Pancreas (tissue), 10 donors: Measurements from ENCODE around the gene SPECC1. TPM values are rescaled to one million over a fixed set of nuclear protein-coding genes. Genes with fewer than 3 reads are reported as not detected.

Source experiments
- ATAC-seq, 4 donors: fragments of 200-7000 bp; cut with Tn5 transposase; one replicate each; pipeline versions ENCODE4 v1.8.0 to v1.9.1; 2020; ENCODE audit warnings: mild to moderate bottlenecking in 4 of 4, moderate library complexity in 4 of 4
- DNase-seq, 6 donors: peaks; one replicate each; pipeline ENCODE4 v3.0.0-alpha.2; 2020
- FAIRE-seq: peaks from 2 replicates; lab custom pipeline; 2012; peaks lifted over from hg19 to GRCh38; lab: Jason Lieb, UNC
- H3K27ac ChIP-seq, 4 donors: fragments of 200-600 bp; sonication (generic); 1 replicate in 3 of 4; 2 replicates in 1 of 4; pipeline versions ENCODE4 v1.5.0 to v1.8.0; 2020
- H3K27me3 ChIP-seq, 4 donors: fragments of 200-600 bp; one replicate each; pipeline ENCODE4 v1.8.0; 2021
- H3K36me3 ChIP-seq, 3 donors: fragments of 200-600 bp; sonication (generic) in 1 of 3; one replicate each; pipeline versions ENCODE4 v1.5.0 to v1.8.0; 2020 to 2021
- H3K4me1 ChIP-seq, 3 donors: fragments of 200-600 bp; one replicate each; pipeline ENCODE4 v1.8.0; 2021
- H3K4me3 ChIP-seq, 4 donors: fragments of 200-600 bp; sonication (generic) in 2 of 4; one replicate each; pipeline versions ENCODE4 v1.5.0 to v1.8.0; 2020 to 2021
- H3K9me3 ChIP-seq, 4 donors: fragments of 200-600 bp; one replicate each; pipeline ENCODE4 v1.8.0; 2021
- CTCF ChIP-seq, 4 donors: fragments of 200-600 bp; sonication (generic) in 3 of 4; IDR thresholded peaks; one replicate each; pipeline versions ENCODE4 v1.5.0 to v1.8.0; 2021; ENCODE audit warnings: antibody characterized with exemption in 4 of 4
- WGBS, 2 donors: extraction: QIAGEN DNeasy Blood & Tissue Kit; methylation state at CpG; one replicate each; pipeline ENCODE4 v1.1.7; 2013; 5-methylcytosine and 5-hydroxymethylcytosine counted together
- intact Hi-C, 3 donors: fragments of 100-400 bp; cut with DNase I; formaldehyde crosslinking; loops; one replicate each; pipeline versions ENCODE4 v1.11.1 to v1.14.2; 2022
- polyA plus RNA-seq, 2 donors: library from polyadenylated mRNA; stranded (reverse); fragments of 200-250 nt; gene quantifications; one replicate each; pipeline ENCODE4 v1.2.3, GENCODE V29; 2013
- total RNA-seq, 6 donors: library from RNA; stranded (reverse); fragmentation: NEBNext Ultra II Directional in 4 of 6; extraction: Animal tissue kit (Norgen Biotek cat#: 25700) in 4 of 6; gene quantifications; one replicate each; pipeline versions ENCODE4 v1.2.1 to v1.2.4, GENCODE V29; 2021 to 2023
- donor health status: healthy with polysubstance abuse.
- donor health status: DM: no; HTN: no; CAD: no; lungs with moderate emphysema.
- donor health status: DM: no; HTN: no; CAD: no.
- donor health status: control.
- donor health status: control.
- donor health status: Bipolar disorder and iron deficiency.
- donor health status: DM: yes; HTN: yes; CAD: no.
- donor health status: DM: no; HTN: no; CAD: no.
- donor health status: DM: no; HTN: no; CAD: no.
- donor health status: DM: yes; HTN: yes; CAD: no.

Gene SPECC1
- total and polyA plus RNA-seq, 8 donors, result 5.6 to 22.2 (median 8.1) TPM

- 92 to 97% methylated on average over 3 of the region's 3 CpGs for WGBS, 2 donors
Observed at GRCh38 chr17:20299013-20299412, 289.9 kb downstream of the SPECC1 start.

GRCh38 chr17:20300436-20300934 is 291.3 kb downstream of the SPECC1 start:
- Histone ChIP-seq H3K36me3 (peaks cover 0 to 3% (median 0%) of the 10 kb centered on the region in 3 donors), H3K27ac (peak overlapping the region in 2 of 4 donors; percentile 5 to 37), H3K4me1 (no peaks in the 10 kb centered on the region), H3K27me3 (no peaks in the 10 kb centered on the region), H3K4me3 (no peak overlapping the region), H3K9me3 (no peaks in the 10 kb centered on the region)
- no peak for DNase-seq
- no peak for FAIRE-seq
- intact Hi-C loops, result no loop called here
- ATAC-seq, result peak in 1 of 4 donors; percentile 72
- no peak for TF ChIP-seq CTCF (IDR thresholded peaks at IDR 0.05)
- WGBS, 2 donors, result 90 to 91% methylated on average over 9 of the region's 9 CpGs

More at GRCh38 chr17:20299013-20299412, 289.9 kb downstream of the SPECC1 start:
- Histone ChIP-seq H3K4me1 (no peaks in the 10 kb centered on the region), H3K36me3 (peaks cover 0 to 3% (median 0%) of the 10 kb centered on the region in 3 donors), H3K27me3 (no peaks in the 10 kb centered on the region), H3K4me3 (no peak overlapping the region), H3K27ac (no peak overlapping the region), H3K9me3 (no peaks in the 10 kb centered on the region)
- intact Hi-C loops, result no loop called here
- DNase-seq (no peak), ATAC-seq (no peak), FAIRE-seq (no peak)
- no peak for TF ChIP-seq CTCF (IDR thresholded peaks at IDR 0.05)

- no peaks in the 10 kb centered on the region for H3K4me1 ChIP-seq
- H3K4me3 ChIP-seq, result no peak overlapping the region
- H3K36me3 ChIP-seq, result no peaks in the 10 kb centered on the region
- 87 to 89% methylated on average over 9 of the region's 9 CpGs for WGBS, 2 donors
- DNase-seq (no peak), FAIRE-seq (no peak), ATAC-seq (no peak)
- H3K27me3 ChIP-seq, result no peaks in the 10 kb centered on the region
- intact Hi-C loops, result no loop called here
- TF ChIP-seq CTCF (IDR thresholded peaks at IDR 0.05), result no peak
- no peak overlapping the region for H3K27ac ChIP-seq
- peaks cover 0 to 6% (median 0%) of the 10 kb centered on the region in 4 donors for H3K9me3 ChIP-seq
Observed at GRCh38 chr17:20302246-20302917, 293.2 kb downstream of the SPECC1 start.

- Histone ChIP-seq H3K4me1 (no peaks in the 10 kb centered on the region), H3K27me3 (no peaks in the 10 kb centered on the region), H3K27ac (no peak overlapping the region), H3K4me3 (no peak overlapping the region), H3K9me3 (peaks cover 0 to 6% (median 0%) of the 10 kb centered on the region in 4 donors), H3K36me3 (no peaks in the 10 kb centered on the region)
- TF ChIP-seq CTCF (IDR thresholded peaks at IDR 0.05), result no peak
- intact Hi-C loops, result no loop called here
- DNase-seq (no peak), ATAC-seq (no peak), FAIRE-seq (no peak)
- 94 to 98% methylated on average over 5 of the region's 5 CpGs for WGBS, 2 donors
Observed at GRCh38 chr17:20304961-20305360, 295.8 kb downstream of the SPECC1 start.

- FAIRE-seq (peak; percentile 37), ATAC-seq (no peak)
- intact Hi-C loops, result no loop called here
Observed at GRCh38 chr17:20306924-20307323, 297.8 kb downstream of the SPECC1 start.

More at GRCh38 chr17:20306924-20307323, 297.8 kb downstream of the SPECC1 start:
- Histone ChIP-seq H3K27ac (no peak overlapping the region), H3K36me3 (no peaks in the 10 kb centered on the region), H3K4me1 (no peaks in the 10 kb centered on the region), H3K4me3 (no peak overlapping the region), H3K9me3 (peaks cover 0 to 6% (median 0%) of the 10 kb centered on the region in 4 donors), H3K27me3 (no peaks in the 10 kb centered on the region)
- DNase-seq, result no peak
- no peak for TF ChIP-seq CTCF (IDR thresholded peaks at IDR 0.05)
